ENCODE data around the gene SLC9A4. TPM values are rescaled to one million over a fixed set of nuclear protein-coding genes. Genes with fewer than 3 reads are reported as not detected.

The SLC9A4 gene
- 1 to 10 TPM in 1 of 4 donors, not detected in 3; 1.2 TPM for total RNA-seq

DNA sequence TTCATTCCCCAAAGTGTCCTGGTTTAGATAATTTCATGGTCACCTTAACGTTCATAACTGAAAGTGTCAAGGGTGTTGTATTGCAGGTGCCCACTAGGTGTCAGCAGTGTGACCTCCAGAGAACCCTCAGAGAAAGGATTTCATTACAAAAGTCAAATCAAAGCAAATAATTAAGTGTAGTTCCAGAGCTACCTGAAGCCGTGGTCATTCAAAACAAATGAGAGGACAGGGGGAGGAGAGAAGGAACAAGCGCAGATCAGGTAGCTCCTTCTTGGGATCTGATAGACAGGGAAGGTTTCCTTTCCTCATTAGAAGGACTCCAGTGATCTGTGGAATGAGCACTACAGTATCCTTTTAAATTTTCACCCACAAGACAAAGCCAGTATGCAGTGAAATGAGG lies at the start of gene SLC9A4:
Gene SLC9A4 (plus strand): TSS at position 207 of the 400 bp plus-strand sequence. CDS start 534 bp downstream, outside the sequence.
- Histone ChIP-seq H3K9me3 (no peaks in the 10 kb centered on the region), H3K27me3 (no peaks in the 10 kb centered on the region), H3K4me3 (no peak within 1 kb of the TSS), H3K36me3 (no peaks in the 10 kb centered on the region), H3K4me1 (no peaks in the 10 kb centered on the region), H3K27ac (no peak within 1 kb of the TSS)
- no peak for DNase-seq
- TF ChIP-seq POLR2A (IDR thresholded peaks at IDR 0.05), result no peak
- TF ChIP-seq, protein P1, sequence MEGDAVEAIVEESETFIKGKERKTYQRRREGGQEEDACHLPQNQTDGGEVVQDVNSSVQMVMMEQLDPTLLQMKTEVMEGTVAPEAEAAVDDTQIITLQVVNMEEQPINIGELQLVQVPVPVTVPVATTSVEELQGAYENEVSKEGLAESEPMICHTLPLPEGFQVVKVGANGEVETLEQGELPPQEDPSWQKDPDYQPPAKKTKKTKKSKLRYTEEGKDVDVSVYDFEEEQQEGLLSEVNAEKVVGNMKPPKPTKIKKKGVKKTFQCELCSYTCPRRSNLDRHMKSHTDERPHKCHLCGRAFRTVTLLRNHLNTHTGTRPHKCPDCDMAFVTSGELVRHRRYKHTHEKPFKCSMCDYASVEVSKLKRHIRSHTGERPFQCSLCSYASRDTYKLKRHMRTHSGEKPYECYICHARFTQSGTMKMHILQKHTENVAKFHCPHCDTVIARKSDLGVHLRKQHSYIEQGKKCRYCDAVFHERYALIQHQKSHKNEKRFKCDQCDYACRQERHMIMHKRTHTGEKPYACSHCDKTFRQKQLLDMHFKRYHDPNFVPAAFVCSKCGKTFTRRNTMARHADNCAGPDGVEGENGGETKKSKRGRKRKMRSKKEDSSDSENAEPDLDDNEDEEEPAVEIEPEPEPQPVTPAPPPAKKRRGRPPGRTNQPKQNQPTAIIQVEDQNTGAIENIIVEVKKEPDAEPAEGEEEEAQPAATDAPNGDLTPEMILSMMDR (IDR thresholded peaks at IDR 0.05), result peak; percentile 41 to 72 (median 53)
- intact Hi-C loops (cut with DNase I; ENCODE audit: low total_unique reads), result no loop called here

DNA sequence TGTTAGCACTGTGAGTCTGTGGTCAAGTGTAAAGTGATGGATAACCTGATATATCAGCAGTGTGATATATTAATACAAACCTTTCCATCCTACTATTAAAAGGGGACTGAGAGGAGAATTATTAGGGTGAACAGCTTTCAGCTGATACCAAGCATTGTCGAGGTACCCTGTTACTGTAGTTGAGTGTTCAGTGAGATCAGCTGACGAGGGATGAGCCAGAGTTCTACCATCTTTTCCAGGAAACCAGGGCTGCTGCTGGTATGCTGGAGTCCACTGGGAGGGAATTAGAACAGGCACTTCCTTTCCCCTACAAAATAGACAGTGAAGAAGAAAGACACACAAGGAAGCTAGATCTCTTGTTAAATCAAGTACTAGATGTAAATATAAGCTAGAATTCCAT lies 49.7 kb upstream of the SLC9A4 start:
- Histone ChIP-seq H3K4me1 (no peaks in the 10 kb centered on the region), H3K36me3 (no peaks in the 10 kb centered on the region), H3K4me3 (no peak overlapping the region), H3K27me3 (no peaks in the 10 kb centered on the region), H3K9me3 (no peaks in the 10 kb centered on the region), H3K27ac (no peak overlapping the region)
- no peak for TF ChIP-seq POLR2A (IDR thresholded peaks at IDR 0.05)
- TF ChIP-seq, protein P1 (IDR thresholded peaks at IDR 0.05), result no peak
- intact Hi-C loops (cut with DNase I; ENCODE audit: low total_unique reads), result no loop called here
- DNase-seq, result no peak

DNA sequence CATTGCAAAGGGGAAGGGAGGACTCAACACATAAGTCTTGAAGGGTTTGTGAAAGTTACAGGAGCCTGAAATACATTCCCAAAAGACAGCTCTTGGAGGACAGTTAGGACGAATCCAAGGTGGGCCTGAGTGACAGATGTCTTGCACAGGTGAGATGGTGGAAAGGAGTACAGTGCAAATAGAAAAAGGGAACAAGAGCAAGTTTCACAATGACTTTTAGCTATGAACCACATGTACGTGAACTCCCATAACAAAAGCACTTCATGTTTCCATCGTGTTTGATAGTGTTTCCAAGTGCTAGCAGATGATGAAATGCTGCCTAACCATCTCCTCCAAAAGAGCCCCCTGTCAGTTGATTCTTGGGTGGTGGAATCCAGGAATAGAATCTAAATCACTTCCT lies 48.3 kb upstream of the SLC9A4 start:
- H3K4me3 ChIP-seq, result no peak overlapping the region
- H3K36me3 ChIP-seq, result no peaks in the 10 kb centered on the region
- no peaks in the 10 kb centered on the region for H3K9me3 ChIP-seq
- no peak overlapping the region for H3K27ac ChIP-seq
- TF ChIP-seq, protein P1 (IDR thresholded peaks at IDR 0.05), result no peak
- no peak for TF ChIP-seq POLR2A (IDR thresholded peaks at IDR 0.05)
- H3K4me1 ChIP-seq, result no peaks in the 10 kb centered on the region
- no peak for DNase-seq
- H3K27me3 ChIP-seq, result no peaks in the 10 kb centered on the region
- intact Hi-C loops (cut with DNase I; ENCODE audit: low total_unique reads), result no loop called here

GRCh38 chr2:102425441-102426132 lies 47.4 kb upstream of the SLC9A4 start:
- intact Hi-C loops (cut with DNase I; ENCODE audit: low total_unique reads), result no loop called here
- H3K4me1 ChIP-seq, result no peaks in the 10 kb centered on the region
- TF ChIP-seq, protein P1 (IDR thresholded peaks at IDR 0.05), result no peak
- no peak for TF ChIP-seq POLR2A (IDR thresholded peaks at IDR 0.05)
- no peak for DNase-seq
- no peaks in the 10 kb centered on the region for H3K36me3 ChIP-seq
- no peaks in the 10 kb centered on the region for H3K27me3 ChIP-seq
- no peak overlapping the region for H3K27ac ChIP-seq
- no peaks in the 10 kb centered on the region for H3K9me3 ChIP-seq
- no peak overlapping the region for H3K4me3 ChIP-seq

DNA sequence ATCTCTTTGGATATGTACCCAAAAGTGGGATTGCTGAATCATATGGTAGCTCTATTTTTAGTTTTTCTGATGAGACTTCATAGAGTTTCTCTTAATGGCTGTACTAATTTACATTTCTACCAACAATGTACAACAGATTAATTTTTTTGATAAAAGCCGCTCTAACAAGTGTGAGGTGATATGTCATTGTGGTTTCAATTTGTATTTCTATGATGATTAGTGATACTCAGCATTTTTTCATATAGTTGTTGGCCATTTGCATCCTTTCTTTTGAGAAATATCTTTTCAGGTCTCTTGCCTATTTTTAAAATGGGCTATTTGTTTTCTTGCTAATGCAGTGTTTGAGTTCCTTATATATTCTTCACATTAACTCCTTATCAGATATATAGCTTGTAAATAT lies 45.8 kb upstream of the SLC9A4 start:
- DNase-seq, result no peak
- H3K27ac ChIP-seq, result no peak overlapping the region
- H3K4me3 ChIP-seq, result no peak overlapping the region
- no peaks in the 10 kb centered on the region for H3K9me3 ChIP-seq
- no peaks in the 10 kb centered on the region for H3K4me1 ChIP-seq
- no peaks in the 10 kb centered on the region for H3K27me3 ChIP-seq
- no peaks in the 10 kb centered on the region for H3K36me3 ChIP-seq
- intact Hi-C loops (cut with DNase I; ENCODE audit: low total_unique reads), result no loop called here
- TF ChIP-seq, protein P1 (IDR thresholded peaks at IDR 0.05), result no peak
- TF ChIP-seq POLR2A (IDR thresholded peaks at IDR 0.05), result no peak

Measured in uterus (tissue), 4 donors.